ENCODE measurements around the gene ARHGAP11A.

- no peak for TF ChIP-seq CTCF (IDR thresholded peaks at IDR 0.05)
- no peak for TF ChIP-seq POLR2A (IDR thresholded peaks at IDR 0.05)
Observed at GRCh38 chr15:32670623-32671022, 55.3 kb downstream of the ARHGAP11A start.
